ENCODE data around the gene MKRN2.

DNA sequence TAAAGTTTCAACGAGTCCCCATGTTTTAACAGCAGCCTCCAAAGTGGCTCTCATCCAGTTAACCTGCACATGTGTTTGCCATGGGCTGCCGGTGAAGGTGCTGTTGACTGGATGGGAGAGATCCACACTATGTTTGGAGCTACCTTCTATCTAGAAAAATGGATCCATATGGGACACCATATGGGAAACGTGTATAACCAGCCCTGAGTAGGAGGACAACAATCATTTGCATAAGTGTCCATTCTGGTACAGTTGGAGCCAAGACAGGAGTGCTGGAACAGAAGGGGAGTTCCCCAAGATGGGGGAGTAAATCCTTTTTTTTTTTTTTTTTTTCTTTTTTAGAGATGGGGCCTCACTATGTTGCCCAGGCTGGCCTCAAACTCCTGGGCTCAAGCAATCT lies 36.6 kb downstream of the MKRN2 start:
- TF ChIP-seq, protein P1, sequence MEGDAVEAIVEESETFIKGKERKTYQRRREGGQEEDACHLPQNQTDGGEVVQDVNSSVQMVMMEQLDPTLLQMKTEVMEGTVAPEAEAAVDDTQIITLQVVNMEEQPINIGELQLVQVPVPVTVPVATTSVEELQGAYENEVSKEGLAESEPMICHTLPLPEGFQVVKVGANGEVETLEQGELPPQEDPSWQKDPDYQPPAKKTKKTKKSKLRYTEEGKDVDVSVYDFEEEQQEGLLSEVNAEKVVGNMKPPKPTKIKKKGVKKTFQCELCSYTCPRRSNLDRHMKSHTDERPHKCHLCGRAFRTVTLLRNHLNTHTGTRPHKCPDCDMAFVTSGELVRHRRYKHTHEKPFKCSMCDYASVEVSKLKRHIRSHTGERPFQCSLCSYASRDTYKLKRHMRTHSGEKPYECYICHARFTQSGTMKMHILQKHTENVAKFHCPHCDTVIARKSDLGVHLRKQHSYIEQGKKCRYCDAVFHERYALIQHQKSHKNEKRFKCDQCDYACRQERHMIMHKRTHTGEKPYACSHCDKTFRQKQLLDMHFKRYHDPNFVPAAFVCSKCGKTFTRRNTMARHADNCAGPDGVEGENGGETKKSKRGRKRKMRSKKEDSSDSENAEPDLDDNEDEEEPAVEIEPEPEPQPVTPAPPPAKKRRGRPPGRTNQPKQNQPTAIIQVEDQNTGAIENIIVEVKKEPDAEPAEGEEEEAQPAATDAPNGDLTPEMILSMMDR (IDR thresholded peaks at IDR 0.05): no peak
- TF ChIP-seq GTF2I (CRISPR knock-in tag; conservative IDR thresholded peaks at IDR 0.05) (no peak), ZNF232 (CRISPR knock-in tag; IDR thresholded peaks at IDR 0.05) (no peak), ATF1 (CRISPR knock-in tag; IDR thresholded peaks at IDR 0.05) (no peak), CBFB (CRISPR knock-in tag; IDR thresholded peaks at IDR 0.05; ENCODE audit: low read depth) (no peak), SMAD3 (CRISPR knock-in tag; IDR thresholded peaks at IDR 0.05; ENCODE audit: borderline replicate concordance) (no peak), ETV6 (CRISPR knock-in tag; IDR thresholded peaks at IDR 0.05) (no peak)
- TF ChIP-seq, protein P2, sequence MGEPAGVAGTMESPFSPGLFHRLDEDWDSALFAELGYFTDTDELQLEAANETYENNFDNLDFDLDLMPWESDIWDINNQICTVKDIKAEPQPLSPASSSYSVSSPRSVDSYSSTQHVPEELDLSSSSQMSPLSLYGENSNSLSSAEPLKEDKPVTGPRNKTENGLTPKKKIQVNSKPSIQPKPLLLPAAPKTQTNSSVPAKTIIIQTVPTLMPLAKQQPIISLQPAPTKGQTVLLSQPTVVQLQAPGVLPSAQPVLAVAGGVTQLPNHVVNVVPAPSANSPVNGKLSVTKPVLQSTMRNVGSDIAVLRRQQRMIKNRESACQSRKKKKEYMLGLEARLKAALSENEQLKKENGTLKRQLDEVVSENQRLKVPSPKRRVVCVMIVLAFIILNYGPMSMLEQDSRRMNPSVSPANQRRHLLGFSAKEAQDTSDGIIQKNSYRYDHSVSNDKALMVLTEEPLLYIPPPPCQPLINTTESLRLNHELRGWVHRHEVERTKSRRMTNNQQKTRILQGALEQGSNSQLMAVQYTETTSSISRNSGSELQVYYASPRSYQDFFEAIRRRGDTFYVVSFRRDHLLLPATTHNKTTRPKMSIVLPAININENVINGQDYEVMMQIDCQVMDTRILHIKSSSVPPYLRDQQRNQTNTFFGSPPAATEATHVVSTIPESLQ (CRISPR knock-in tag; IDR thresholded peaks at IDR 0.05): no peak
- TF ChIP-seq, protein P3, sequence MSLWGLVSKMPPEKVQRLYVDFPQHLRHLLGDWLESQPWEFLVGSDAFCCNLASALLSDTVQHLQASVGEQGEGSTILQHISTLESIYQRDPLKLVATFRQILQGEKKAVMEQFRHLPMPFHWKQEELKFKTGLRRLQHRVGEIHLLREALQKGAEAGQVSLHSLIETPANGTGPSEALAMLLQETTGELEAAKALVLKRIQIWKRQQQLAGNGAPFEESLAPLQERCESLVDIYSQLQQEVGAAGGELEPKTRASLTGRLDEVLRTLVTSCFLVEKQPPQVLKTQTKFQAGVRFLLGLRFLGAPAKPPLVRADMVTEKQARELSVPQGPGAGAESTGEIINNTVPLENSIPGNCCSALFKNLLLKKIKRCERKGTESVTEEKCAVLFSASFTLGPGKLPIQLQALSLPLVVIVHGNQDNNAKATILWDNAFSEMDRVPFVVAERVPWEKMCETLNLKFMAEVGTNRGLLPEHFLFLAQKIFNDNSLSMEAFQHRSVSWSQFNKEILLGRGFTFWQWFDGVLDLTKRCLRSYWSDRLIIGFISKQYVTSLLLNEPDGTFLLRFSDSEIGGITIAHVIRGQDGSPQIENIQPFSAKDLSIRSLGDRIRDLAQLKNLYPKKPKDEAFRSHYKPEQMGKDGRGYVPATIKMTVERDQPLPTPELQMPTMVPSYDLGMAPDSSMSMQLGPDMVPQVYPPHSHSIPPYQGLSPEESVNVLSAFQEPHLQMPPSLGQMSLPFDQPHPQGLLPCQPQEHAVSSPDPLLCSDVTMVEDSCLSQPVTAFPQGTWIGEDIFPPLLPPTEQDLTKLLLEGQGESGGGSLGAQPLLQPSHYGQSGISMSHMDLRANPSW (CRISPR knock-in tag; conservative IDR thresholded peaks at IDR 0.05; ENCODE audit: low read depth): no peak

All from WTC11 (cell line).